GM12872 (cell line): ENCODE results near the gene NCAM2.

Experiments
- TF ChIP-seq, protein P1 (sequence below): IDR thresholded peaks from 3 replicates; pipeline ENCODE4 v1.5.1; 2011; ENCODE audit warnings: low read depth, mild to moderate bottlenecking, low read length, moderate library complexity; ENCODE audit not compliant: insufficient read depth

NCAM2 gene

DNA sequence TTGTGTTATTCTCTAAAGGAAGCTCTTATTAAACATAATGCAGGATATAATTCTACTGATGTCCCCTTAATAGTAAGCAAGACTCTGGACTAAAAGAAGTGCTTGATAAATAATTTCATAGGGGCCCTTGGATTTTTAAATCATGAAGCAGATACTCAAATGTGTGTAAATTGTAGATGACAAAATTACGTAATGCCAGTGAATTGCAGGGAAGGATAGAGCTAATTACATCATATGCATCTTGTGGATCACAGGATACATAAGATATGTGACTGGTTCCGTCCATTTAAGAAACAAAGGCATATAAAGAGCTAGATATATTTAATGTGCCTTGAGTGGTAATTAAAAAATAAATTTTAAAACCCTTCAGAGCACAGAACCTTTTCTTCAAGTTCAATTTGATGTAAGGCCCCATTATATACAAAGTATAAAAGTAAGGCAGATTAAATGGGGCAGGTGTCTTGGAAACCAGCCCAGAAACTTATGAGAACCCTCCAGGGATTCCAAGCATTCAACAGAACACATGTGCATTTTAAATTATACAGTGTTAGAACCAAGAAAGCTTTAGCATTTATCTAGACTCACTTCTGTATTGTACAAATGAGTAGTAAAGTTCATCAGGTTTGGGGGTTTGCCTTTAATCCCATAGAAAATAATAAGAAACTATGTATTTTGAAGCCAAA is 190.4 kb downstream of the NCAM2 start:
- TF ChIP-seq, protein P1, sequence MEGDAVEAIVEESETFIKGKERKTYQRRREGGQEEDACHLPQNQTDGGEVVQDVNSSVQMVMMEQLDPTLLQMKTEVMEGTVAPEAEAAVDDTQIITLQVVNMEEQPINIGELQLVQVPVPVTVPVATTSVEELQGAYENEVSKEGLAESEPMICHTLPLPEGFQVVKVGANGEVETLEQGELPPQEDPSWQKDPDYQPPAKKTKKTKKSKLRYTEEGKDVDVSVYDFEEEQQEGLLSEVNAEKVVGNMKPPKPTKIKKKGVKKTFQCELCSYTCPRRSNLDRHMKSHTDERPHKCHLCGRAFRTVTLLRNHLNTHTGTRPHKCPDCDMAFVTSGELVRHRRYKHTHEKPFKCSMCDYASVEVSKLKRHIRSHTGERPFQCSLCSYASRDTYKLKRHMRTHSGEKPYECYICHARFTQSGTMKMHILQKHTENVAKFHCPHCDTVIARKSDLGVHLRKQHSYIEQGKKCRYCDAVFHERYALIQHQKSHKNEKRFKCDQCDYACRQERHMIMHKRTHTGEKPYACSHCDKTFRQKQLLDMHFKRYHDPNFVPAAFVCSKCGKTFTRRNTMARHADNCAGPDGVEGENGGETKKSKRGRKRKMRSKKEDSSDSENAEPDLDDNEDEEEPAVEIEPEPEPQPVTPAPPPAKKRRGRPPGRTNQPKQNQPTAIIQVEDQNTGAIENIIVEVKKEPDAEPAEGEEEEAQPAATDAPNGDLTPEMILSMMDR = no peak

- TF ChIP-seq, protein P1 = no peak
These were observed 197.3 kb downstream of the NCAM2 start for GRCh38 chr21:21195417-21195943.

- TF ChIP-seq, protein P1 = no peak
These were observed 197.9 kb downstream of the NCAM2 start for GRCh38 chr21:21196087-21196486.

GRCh38 chr21:21196848-21197247 is 198.6 kb downstream of the NCAM2 start:
- TF ChIP-seq, protein P1 = no peak

GRCh38 chr21:21199342-21200102 is 201.3 kb downstream of the NCAM2 start:
- TF ChIP-seq, protein P1 = no peak

GRCh38 chr21:21200103-21200938 is 202.1 kb downstream of the NCAM2 start:
- TF ChIP-seq, protein P1 = no peak
